Epithelial cell of esophagus (primary cell): ENCODE measurements around the gene ASNSD1.
"Not testable (repeated sequence)": the region's sequence is repeated elsewhere in the genome, so short reads cannot be mapped to it uniquely, and the experiment has no call there.

Source experiments
- DNase-seq: peaks from one replicate; pipeline ENCODE4 v3.0.0; 2010; ENCODE audit warnings: low read depth
- H3K4me3 ChIP-seq: 2 replicates; pipeline ENCODE4 v1.5.1; 2011; ENCODE audit warnings: mild to moderate bottlenecking, low read length, control low read depth
- TF ChIP-seq, protein P1 (sequence below): IDR thresholded peaks from 2 replicates; pipeline ENCODE4 v1.5.1; 2011; ENCODE audit warnings: low read depth, mild to moderate bottlenecking, low read length, control low read depth, inconsistent platforms; ENCODE audit not compliant: insufficient read depth; ENCODE audit errors: missing control alignments

Gene ASNSD1

DNA sequence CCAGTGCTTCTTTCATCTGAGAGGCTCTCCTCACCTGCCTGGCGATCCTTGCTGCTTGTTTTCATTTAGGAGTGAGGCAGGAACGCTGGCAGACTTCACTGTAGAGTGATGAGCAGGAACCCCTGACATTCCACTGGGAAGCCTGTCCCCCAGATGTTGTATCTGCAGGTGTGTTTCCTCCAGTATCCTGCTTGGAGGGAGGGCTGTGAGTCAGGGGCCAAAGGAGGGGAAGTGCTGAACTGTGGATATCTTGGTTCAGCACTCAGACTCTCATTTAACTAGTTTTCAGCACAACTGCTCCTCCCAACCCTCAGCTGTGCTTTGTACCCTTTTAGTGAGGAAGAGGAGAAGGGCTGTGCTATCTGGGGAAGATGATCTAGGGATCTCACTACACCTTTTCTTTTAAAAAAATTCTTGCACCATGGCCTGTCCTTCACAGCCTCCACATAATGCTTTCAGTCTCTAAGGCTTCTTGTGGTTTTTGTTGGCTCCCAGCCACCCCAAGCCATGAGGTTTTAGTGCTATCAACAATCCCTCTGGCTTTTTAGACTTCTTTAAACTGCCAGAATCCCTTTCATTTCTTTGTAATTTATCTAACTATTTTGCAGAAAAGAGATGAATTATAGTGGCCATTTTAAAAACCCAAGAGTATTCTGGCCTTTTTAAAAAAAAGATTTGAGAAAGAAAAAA lies 24.4 kb downstream of the ASNSD1 start:
- H3K4me3 ChIP-seq: no peak overlapping the region
- peak; percentile 30 for DNase-seq
- TF ChIP-seq, protein P1, sequence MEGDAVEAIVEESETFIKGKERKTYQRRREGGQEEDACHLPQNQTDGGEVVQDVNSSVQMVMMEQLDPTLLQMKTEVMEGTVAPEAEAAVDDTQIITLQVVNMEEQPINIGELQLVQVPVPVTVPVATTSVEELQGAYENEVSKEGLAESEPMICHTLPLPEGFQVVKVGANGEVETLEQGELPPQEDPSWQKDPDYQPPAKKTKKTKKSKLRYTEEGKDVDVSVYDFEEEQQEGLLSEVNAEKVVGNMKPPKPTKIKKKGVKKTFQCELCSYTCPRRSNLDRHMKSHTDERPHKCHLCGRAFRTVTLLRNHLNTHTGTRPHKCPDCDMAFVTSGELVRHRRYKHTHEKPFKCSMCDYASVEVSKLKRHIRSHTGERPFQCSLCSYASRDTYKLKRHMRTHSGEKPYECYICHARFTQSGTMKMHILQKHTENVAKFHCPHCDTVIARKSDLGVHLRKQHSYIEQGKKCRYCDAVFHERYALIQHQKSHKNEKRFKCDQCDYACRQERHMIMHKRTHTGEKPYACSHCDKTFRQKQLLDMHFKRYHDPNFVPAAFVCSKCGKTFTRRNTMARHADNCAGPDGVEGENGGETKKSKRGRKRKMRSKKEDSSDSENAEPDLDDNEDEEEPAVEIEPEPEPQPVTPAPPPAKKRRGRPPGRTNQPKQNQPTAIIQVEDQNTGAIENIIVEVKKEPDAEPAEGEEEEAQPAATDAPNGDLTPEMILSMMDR: no peak

DNA sequence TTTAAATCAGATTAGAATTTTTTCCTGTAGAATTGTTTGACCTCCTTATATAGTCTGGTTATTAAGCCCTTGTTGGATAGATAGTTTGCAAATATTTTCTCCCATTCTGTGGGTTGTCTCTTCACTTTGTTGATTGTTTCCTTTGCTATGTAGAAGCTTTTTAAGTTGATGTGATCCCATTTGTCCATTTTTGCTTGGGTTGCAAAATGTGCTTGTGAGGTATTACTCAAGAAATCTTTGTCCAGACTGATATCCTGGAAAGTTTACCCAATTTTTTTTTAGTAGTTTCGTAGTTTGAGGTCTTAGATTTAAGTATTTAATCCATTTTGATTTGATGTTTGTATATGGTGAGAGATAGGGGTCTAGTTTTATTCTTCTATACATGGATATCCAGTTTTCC lies 26.5 kb downstream of the ASNSD1 start:
- not testable (repeated sequence) for DNase-seq

DNA sequence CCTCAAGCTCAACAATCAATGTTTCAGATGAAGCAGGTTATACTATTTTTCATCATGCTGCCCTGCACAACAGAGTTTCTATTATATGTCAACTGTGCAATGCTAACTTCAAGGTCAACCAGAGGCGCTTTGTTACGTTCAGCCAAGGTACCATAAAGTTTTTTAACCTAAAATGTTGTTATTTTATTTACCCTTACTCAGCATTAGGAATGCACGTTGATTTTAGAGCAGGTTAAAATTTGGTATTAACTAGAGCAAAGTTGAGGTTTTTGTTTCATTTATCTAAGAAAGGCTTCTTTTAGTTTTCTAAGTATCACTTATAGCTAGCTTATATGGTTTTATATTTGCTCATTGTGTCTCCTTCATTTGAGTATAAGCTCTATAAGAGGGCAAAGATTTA lies 35.0 kb downstream of the ASNSD1 start:
- H3K4me3 ChIP-seq: no peak overlapping the region
- DNase-seq: no peak
- TF ChIP-seq, protein P1: no peak

More for the DNA sequence above, 26.5 kb downstream of the ASNSD1 start:
- H3K4me3 ChIP-seq: not testable (repeated sequence)

GRCh38 chr2:189698020-189698887 lies 37.0 kb downstream of the ASNSD1 start:
- DNase-seq: peak; percentile 54
- TF ChIP-seq, protein P1: peak; percentile 52
- H3K4me3 ChIP-seq: no peak overlapping the region

DNA sequence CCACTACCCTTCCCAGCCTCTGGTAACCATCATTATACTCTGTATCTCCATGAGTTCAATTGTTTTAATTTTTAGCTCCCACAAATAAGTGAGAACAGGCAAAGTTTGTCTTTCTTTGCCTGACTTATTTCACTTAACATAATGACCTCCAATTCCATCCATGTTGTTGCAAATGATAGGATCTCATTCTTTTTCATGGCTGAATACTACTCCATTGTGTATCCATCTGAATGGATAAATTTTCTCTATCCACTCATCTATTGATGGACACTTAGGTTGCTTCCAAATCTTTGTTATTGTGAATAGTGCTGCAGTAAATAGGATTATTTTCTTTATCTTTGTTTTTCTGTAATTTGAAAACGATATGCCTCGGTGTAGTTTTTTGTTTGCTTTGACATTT lies 39.4 kb downstream of the ASNSD1 start:
- H3K4me3 ChIP-seq: no peak overlapping the region
- TF ChIP-seq, protein P1: no peak
- no peak for DNase-seq

DNA sequence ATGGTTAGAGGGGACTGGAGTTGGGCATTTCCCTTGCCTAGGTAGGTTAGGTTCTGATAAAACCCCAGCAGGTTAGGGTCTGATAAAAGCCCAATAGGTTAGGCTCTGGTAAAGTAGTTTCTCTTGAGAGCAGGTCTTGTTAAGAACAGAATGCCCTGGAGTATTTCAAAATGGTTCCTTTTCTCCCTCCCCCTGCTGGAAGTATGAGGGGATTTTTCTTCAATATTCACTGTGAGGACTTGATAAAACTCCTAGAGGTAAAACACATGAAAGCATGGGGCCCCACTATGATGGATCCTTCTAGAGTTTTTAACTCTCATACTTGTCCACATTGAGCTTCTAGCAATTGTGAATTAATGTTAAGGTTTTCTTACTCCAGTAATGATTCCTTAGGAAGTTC lies 40.8 kb downstream of the ASNSD1 start:
- TF ChIP-seq, protein P1: no peak
- no peak overlapping the region for H3K4me3 ChIP-seq
- no peak for DNase-seq

GRCh38 chr2:189709501-189710221 lies 48.4 kb downstream of the ASNSD1 start:
- no peak for DNase-seq
- TF ChIP-seq, protein P1: no peak
- no peak overlapping the region for H3K4me3 ChIP-seq

- DNase-seq, H3K4me3 ChIP-seq: not testable (repeated sequence)
Measured at GRCh38 chr2:189717593-189717992, 56.3 kb downstream of the ASNSD1 start.
